ENCODE results near the gene TTC29.
"Not testable (repeated sequence)": the region's sequence is repeated elsewhere in the genome, so short reads cannot be mapped to it uniquely, and the experiment has no call there.

- TF ChIP-seq, protein P1, sequence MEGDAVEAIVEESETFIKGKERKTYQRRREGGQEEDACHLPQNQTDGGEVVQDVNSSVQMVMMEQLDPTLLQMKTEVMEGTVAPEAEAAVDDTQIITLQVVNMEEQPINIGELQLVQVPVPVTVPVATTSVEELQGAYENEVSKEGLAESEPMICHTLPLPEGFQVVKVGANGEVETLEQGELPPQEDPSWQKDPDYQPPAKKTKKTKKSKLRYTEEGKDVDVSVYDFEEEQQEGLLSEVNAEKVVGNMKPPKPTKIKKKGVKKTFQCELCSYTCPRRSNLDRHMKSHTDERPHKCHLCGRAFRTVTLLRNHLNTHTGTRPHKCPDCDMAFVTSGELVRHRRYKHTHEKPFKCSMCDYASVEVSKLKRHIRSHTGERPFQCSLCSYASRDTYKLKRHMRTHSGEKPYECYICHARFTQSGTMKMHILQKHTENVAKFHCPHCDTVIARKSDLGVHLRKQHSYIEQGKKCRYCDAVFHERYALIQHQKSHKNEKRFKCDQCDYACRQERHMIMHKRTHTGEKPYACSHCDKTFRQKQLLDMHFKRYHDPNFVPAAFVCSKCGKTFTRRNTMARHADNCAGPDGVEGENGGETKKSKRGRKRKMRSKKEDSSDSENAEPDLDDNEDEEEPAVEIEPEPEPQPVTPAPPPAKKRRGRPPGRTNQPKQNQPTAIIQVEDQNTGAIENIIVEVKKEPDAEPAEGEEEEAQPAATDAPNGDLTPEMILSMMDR (conservative IDR thresholded peaks at IDR 0.05 in 1 of 2, IDR thresholded peaks at IDR 0.05 in 1 of 2; ENCODE audit: low read depth in 1 of 2, low read length in 2 of 2), result not testable (repeated sequence)
- not testable (repeated sequence) for TF ChIP-seq EZH2 (IDR thresholded peaks at IDR 0.05; ENCODE audit: low read length, missing control alignments)
Observed at GRCh38 chr4:146723519-146723918, 222.1 kb downstream of the TTC29 start.

Measured in fibroblast of lung (primary cell).